A549 (cell line): ENCODE data around the gene PACS1. TPM values are rescaled to one million over a fixed set of nuclear protein-coding genes. Genes with fewer than 3 reads are reported as not detected.
"Not testable (repeated sequence)": the region's sequence is repeated elsewhere in the genome, so short reads cannot be mapped to it uniquely, and the experiment has no call there.

ENCODE experiments used
- ATAC-seq, 2 experiments: fragments of 200-7000 bp in 1 of 2; fragments of >200 bp in 1 of 2; cut with Nextera tagmentation in 1 of 2; cut with Tn5 transposase in 1 of 2; 3 replicates each; pipeline versions ENCODE4 v1.8.0 to v1.9.1; 2018 to 2020; ENCODE audit warnings: mild to moderate bottlenecking in 1 of 2, moderate library complexity in 1 of 2
- CTCF ChIA-PET: fragments of 300-600 bp; sonication (Branson Sonifier 250); formaldehyde crosslinking; extraction: SDS; loops from one replicate; lab custom pipeline; 2021; ENCODE audit warnings: antibody characterized with exemption, inconsistent platforms; lab: Yijun Ruan, JAX
- POLR2A ChIA-PET: fragments of 350-600 bp; formaldehyde crosslinking; extraction: SDS; loops from one replicate; lab custom pipeline; 2021; ENCODE audit warnings: antibody characterized with exemption, inconsistent platforms; lab: Yijun Ruan, JAX
- DNase-seq, 2 experiments: peaks; one replicate each; pipeline versions ENCODE4 v3.0.0 to v3.0.0-alpha.2; 2011 to 2016; ENCODE audit warnings: low read depth in 1 of 2, low spot score in 1 of 2
- FAIRE-seq: peaks from 2 replicates; lab custom pipeline; 2011; peaks lifted over from hg19 to GRCh38; lab: Jason Lieb, UNC
- H3K27ac ChIP-seq, 2 experiments: fragments of >200 bp; sonication (Bioruptor Twin); formaldehyde crosslinking; 3 replicates each; pipeline ENCODE4 v1.5.1; 2016 to 2017
- H3K4me1 ChIP-seq: fragments of >200 bp; sonication (Bioruptor Twin); formaldehyde crosslinking; 3 replicates; pipeline ENCODE4 v1.6.1; 2016
- H3K4me2 ChIP-seq: fragments of >200 bp; sonication (Bioruptor Twin); formaldehyde crosslinking; 3 replicates; pipeline ENCODE4 v1.6.1; 2016
- H3K4me3 ChIP-seq: fragments of >200 bp; sonication (Bioruptor Twin); formaldehyde crosslinking; 3 replicates; pipeline ENCODE4 v1.5.1; 2016
- H3K9me3 ChIP-seq: fragments of >200 bp; sonication (Bioruptor Twin); formaldehyde crosslinking; 3 replicates; pipeline ENCODE4 v1.6.1; 2016
- EHMT2 ChIP-seq: fragments of 200-600 bp; sonication (generic); IDR thresholded peaks from 2 replicates; pipeline ENCODE4 v1.6.1; 2016; ENCODE audit warnings: antibody characterized with exemption, low read depth, mild to moderate bottlenecking, moderate library complexity
- EP300 ChIP-seq, 2 experiments: fragments of >200 bp; sonication (Bioruptor Twin); formaldehyde crosslinking; IDR thresholded peaks; 2 replicates in 1 of 2; 3 replicates in 1 of 2; pipeline ENCODE4 v1.6.1; 2016 to 2017
- ESRRA ChIP-seq: fragments of 150-350 bp; IDR thresholded peaks from 2 replicates; pipeline ENCODE4 v1.6.1; 2014; ENCODE audit warnings: mild to moderate bottlenecking, low read length, borderline replicate concordance
- HDAC2 ChIP-seq: fragments of 200-600 bp; sonication (generic); IDR thresholded peaks from 2 replicates; pipeline ENCODE4 v1.6.1; 2016
- KDM1A ChIP-seq: fragments of 200-600 bp; sonication (generic); IDR thresholded peaks from 2 replicates; pipeline ENCODE4 v1.6.1; 2016; ENCODE audit warnings: low read depth, mild to moderate bottlenecking
- MAFK ChIP-seq: fragments of 450-650 bp; IDR thresholded peaks from 2 replicates; pipeline ENCODE4 v1.6.1; 2014; ENCODE audit not compliant: partially characterized antibody
- POLR2A ChIP-seq: IDR thresholded peaks from 2 replicates; pipeline ENCODE4 v1.6.1; 2012; ENCODE audit warnings: mild to moderate bottlenecking, low read length
- POLR2AphosphoS2 ChIP-seq: conservative IDR thresholded peaks from 2 replicates; pipeline ENCODE4 v1.6.1; 2012; ENCODE audit warnings: low read length, improper control_type of control experiment, inconsistent platforms
- RAD21 ChIP-seq, 2 experiments: fragments of >200 bp in 1 of 2; sonication (Bioruptor Twin) in 1 of 2; formaldehyde crosslinking in 1 of 2; IDR thresholded peaks in 1 of 2; conservative IDR thresholded peaks in 1 of 2; 2 replicates in 1 of 2; 3 replicates in 1 of 2; pipeline ENCODE4 v1.6.1; 2012 to 2018; ENCODE audit warnings: inconsistent platforms in 1 of 2
- ZNF302 ChIP-seq: fragments of 250-450 bp; sonication (Bioruptor Pico); IDR thresholded peaks from 2 replicates; pipeline ENCODE4 v1.9.0; 2021; ENCODE audit warnings: inconsistent platforms, mild to moderate bottlenecking, moderate library complexity
- WGBS: methylation state at CpG from one replicate; pipeline ENCODE4 v1.1.6; 2017; ENCODE audit errors: missing lambda C conversion rate; 5-methylcytosine and 5-hydroxymethylcytosine counted together
- polyA plus RNA-seq, 4 experiments: library from polyadenylated mRNA; depleted of rRNA in 3 of 4; stranded (reverse); fragments of >200 nt; fragmentation: RNase III in 1 of 4; extraction: RNeasy Plus Mini Kit Qiagen cat#74134 plus additional on column Dnase treatment in 1 of 4; gene quantifications; 2 replicates in 3 of 4; 3 replicates in 1 of 4; pipeline ENCODE4 v1.2.3, GENCODE V29; 2011 to 2017
- TF ChIP-seq, protein P1 (sequence below): fragments of 200-600 bp; sonication (generic); IDR thresholded peaks from 2 replicates; pipeline ENCODE4 v1.6.1; 2016; ENCODE audit warnings: antibody characterized with exemption, mild to moderate bottlenecking, moderate library complexity

Gene PACS1
- polyA plus RNA-seq, 2 of the 4 experiments (the other 2 are of a cell fraction), result 48.2 to 59.1 TPM

DNA sequence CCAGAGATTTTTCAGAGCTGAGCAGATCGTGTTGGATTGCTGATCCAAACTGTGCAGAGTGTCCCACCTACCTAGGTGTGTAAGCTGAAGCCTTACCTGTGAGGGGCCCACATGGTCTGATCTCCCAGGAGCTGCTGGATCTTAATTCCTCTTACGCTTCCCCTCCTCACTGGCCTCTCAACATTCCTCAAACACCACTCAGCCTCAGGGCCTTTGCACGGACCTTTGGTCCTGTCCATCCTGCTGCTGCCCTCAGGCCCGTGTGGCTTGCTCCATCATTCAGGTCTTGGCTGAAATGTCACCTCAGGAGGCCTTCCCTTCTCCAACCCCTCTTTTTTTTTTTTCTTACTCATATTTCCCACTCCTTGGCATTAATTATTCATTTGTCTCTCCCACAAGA is 177.2 kb downstream of the PACS1 start:
- ChIA-PET POLR2A (no interaction called here), CTCF (interaction anchor here (1.0 to 6.9 kb wide), 3 partner anchors 12 to 26 kb away, joined by 3 to 72 read pairs (median 13); no protein-coding TSS in a partner anchor)
- DNase-seq (no peak), FAIRE-seq (no peak), ATAC-seq (no peak)
- Histone ChIP-seq H3K9me3 (no peaks in the 10 kb centered on the region), H3K27ac (no peak overlapping the region), H3K4me1 (no peaks in the 10 kb centered on the region), H3K4me2 (no peak overlapping the region), H3K4me3 (no peak overlapping the region)
- TF ChIP-seq KDM1A, result peak; percentile 31; the same call in 1 of the 2 replicates
- no peak for TF ChIP-seq POLR2A
- 90% methylated on average over 4 of the region's 4 CpGs for WGBS

DNA sequence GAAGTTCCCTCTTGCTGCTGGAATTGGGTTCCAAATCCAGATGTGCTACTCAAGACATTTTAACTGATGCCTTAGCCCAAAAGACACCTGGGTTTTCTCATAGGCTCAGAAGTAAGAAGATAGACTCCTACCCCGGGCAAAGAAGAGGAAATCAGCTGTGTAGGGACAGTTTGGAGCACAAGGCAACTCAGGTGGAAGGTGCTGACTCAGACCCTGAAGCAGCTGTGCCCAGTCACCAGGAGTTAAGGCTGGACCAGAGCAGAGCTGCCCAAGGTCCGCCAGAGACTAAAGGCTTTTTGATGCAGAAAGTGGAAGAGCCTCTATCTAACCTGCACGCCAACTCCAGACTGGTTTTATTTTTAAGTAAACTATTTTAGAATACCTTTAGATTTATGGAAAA is 177.7 kb downstream of the PACS1 start:
- Histone ChIP-seq H3K27ac (no peak overlapping the region), H3K4me3 (no peak overlapping the region), H3K9me3 (no peaks in the 10 kb centered on the region), H3K4me1 (no peaks in the 10 kb centered on the region), H3K4me2 (no peak overlapping the region)
- no peak for DNase-seq
- POLR2A ChIA-PET, result no interaction called here
- no peak for ATAC-seq
- CTCF ChIA-PET, result interaction anchor here (2.4 kb wide), 1 partner anchor 12 kb away, joined by 13 read pairs; no protein-coding TSS in a partner anchor
- WGBS, result 96% methylated on average over 3 of the region's 3 CpGs
- no peak for FAIRE-seq
- TF ChIP-seq ZNF302 (CRISPR knock-in tag) (no peak), RAD21 (conservative IDR thresholded peaks at IDR 0.05 in 1 of 2, IDR thresholded peaks at IDR 0.05 in 1 of 2) (no peak), EP300 (IDR thresholded peaks at IDR 0.05) (no peak)
- TF ChIP-seq, protein P1, sequence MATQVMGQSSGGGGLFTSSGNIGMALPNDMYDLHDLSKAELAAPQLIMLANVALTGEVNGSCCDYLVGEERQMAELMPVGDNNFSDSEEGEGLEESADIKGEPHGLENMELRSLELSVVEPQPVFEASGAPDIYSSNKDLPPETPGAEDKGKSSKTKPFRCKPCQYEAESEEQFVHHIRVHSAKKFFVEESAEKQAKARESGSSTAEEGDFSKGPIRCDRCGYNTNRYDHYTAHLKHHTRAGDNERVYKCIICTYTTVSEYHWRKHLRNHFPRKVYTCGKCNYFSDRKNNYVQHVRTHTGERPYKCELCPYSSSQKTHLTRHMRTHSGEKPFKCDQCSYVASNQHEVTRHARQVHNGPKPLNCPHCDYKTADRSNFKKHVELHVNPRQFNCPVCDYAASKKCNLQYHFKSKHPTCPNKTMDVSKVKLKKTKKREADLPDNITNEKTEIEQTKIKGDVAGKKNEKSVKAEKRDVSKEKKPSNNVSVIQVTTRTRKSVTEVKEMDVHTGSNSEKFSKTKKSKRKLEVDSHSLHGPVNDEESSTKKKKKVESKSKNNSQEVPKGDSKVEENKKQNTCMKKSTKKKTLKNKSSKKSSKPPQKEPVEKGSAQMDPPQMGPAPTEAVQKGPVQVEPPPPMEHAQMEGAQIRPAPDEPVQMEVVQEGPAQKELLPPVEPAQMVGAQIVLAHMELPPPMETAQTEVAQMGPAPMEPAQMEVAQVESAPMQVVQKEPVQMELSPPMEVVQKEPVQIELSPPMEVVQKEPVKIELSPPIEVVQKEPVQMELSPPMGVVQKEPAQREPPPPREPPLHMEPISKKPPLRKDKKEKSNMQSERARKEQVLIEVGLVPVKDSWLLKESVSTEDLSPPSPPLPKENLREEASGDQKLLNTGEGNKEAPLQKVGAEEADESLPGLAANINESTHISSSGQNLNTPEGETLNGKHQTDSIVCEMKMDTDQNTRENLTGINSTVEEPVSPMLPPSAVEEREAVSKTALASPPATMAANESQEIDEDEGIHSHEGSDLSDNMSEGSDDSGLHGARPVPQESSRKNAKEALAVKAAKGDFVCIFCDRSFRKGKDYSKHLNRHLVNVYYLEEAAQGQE, result no peak

DNA sequence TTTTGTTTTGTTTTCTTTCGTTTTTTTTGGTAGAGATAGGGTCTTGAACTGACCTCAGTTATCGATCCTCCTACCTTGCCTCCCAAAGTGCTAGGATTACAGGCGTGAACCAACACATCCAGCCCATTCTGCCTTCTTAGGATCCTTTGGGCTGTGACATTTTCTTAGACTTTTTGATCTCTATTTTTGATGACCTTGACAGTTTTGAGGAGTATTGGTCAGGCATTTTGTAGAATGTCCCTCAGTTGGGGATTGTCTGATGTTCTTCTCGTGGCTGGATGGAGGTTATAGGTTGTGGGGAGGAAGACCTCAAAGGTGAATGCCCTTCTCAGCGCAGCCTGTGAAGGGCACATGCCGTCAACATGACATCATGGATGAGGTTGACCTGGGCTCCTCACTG is 178.8 kb downstream of the PACS1 start:
- DNase-seq (no peak), FAIRE-seq (no peak), ATAC-seq (no peak)
- POLR2A ChIA-PET, result no interaction called here
- Histone ChIP-seq H3K4me2 (no peak overlapping the region), H3K9me3 (no peaks in the 10 kb centered on the region), H3K27ac (no peak overlapping the region), H3K4me3 (no peak overlapping the region), H3K4me1 (no peaks in the 10 kb centered on the region)
- CTCF ChIA-PET, result no interaction called here
- WGBS, result 92% methylated on average over 6 of the region's 6 CpGs
- TF ChIP-seq HDAC2 (no peak), MAFK (peak; percentile 92)

DNA sequence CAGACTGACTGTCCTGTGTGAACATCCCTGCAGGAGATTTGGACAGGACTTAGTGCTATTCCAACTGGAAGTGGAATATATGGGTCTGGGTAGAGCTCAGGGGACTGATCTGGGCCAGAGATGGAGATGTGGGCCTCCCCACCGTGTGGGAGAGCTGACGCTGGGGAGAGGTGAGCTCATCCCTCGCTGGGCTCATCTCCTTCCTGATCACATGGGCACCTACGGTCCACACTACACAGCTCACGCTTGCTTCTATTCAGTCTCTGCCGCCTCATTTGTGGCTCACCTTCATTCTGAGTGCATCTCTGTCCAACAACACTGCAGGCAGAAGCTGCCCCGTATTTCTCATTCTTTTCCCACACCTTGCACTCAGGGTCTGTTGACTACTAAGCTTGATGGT is 181.7 kb downstream of the PACS1 start:
- Histone ChIP-seq H3K27ac (no peak overlapping the region), H3K4me1 (peaks cover 4% of the 10 kb centered on the region; the same call in 1 of the 3 replicates), H3K4me3 (no peak overlapping the region), H3K4me2 (no peak overlapping the region), H3K9me3 (no peaks in the 10 kb centered on the region)
- CTCF ChIA-PET, result interaction anchor here (0.8 to 1.9 kb wide), 6 partner anchors 29 to 367 kb away, joined by 3 to 9 read pairs (median 3); no protein-coding TSS in a partner anchor
- WGBS, result 86% methylated on average over 7 of the region's 7 CpGs
- no peak for ATAC-seq
- FAIRE-seq, result no peak
- TF ChIP-seq ESRRA (no peak), EHMT2 (no peak), POLR2AphosphoS2 (0 out of 2 replicates have a peak, but pooled peaks have one; percentile 53)
- POLR2A ChIA-PET, result no interaction called here
- no peak for DNase-seq

DNA sequence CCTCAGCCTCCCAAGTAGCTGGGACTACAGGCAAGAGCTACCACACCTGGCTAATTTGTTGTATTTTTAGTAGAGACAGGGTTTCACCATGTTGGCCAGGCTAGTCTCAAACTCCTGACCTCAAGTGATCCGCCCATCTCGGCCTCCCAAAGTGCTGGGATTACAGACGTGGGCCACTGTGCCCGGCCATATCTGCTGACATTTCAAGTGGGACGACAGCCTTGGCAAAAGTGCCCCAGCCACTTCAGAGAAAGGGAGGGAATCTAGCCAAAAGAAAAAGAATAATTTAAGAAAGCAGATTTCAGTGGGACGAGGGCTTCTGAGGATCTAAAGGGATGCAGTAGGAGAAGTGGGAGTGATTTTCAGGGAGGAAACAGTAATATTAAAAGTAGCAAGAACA is 183.0 kb downstream of the PACS1 start:
- DNase-seq, H3K27ac ChIP-seq, H3K9me3 ChIP-seq, H3K4me3 ChIP-seq, ATAC-seq, POLR2A ChIA-PET, FAIRE-seq, H3K4me2 ChIP-seq, H3K4me1 ChIP-seq: not testable (repeated sequence)
- CTCF ChIA-PET, result interaction anchor here (0.8 to 2.3 kb wide), 6 partner anchors 12 to 369 kb away, joined by 3 to 9 read pairs (median 4); no protein-coding TSS in a partner anchor
- WGBS, result 96% methylated on average over 4 of the region's 6 CpGs
